ENCODE measurements around the gene SLC47A2.

DNA sequence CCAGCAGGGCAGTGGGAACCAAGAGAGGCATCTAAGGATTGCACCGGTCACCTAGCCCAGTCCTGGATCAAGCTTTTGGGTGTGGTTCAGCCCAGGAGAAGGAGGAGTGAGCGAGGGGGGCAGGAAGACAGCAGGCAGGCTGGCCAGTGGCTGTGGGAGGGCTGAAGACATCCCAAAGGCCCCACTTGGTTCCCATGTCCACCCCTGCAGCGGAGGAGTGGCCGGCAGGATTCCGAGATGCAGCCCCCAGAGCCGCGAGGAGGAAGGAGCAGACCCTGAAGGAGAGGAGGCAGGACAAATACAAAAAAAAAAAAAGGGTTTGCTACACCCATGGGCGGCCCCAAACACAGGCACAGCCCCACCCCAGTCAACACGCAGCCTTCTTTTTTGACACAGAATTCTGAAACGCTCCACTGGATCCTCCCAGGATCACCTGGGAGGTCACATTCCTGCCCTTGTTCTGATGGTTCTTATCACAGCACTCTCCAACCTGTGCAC, 1.1 kb upstream of the SLC47A2 start:
- no peak for TF ChIP-seq EP300 (IDR thresholded peaks at IDR 0.05)
- TF ChIP-seq, protein P1, sequence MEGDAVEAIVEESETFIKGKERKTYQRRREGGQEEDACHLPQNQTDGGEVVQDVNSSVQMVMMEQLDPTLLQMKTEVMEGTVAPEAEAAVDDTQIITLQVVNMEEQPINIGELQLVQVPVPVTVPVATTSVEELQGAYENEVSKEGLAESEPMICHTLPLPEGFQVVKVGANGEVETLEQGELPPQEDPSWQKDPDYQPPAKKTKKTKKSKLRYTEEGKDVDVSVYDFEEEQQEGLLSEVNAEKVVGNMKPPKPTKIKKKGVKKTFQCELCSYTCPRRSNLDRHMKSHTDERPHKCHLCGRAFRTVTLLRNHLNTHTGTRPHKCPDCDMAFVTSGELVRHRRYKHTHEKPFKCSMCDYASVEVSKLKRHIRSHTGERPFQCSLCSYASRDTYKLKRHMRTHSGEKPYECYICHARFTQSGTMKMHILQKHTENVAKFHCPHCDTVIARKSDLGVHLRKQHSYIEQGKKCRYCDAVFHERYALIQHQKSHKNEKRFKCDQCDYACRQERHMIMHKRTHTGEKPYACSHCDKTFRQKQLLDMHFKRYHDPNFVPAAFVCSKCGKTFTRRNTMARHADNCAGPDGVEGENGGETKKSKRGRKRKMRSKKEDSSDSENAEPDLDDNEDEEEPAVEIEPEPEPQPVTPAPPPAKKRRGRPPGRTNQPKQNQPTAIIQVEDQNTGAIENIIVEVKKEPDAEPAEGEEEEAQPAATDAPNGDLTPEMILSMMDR (IDR thresholded peaks at IDR 0.05), result no peak
- no peak for TF ChIP-seq POLR2A (IDR thresholded peaks at IDR 0.05)
